Heart left ventricle (tissue), 16 donors: Measurements from ENCODE around the gene SSBP3. TPM values are rescaled to one million over a fixed set of nuclear protein-coding genes. Genes with fewer than 3 reads are reported as not detected.

ENCODE experiments used
- ATAC-seq, 4 donors: fragments of 200-7000 bp; cut with Tn5 transposase; one replicate each; pipeline ENCODE4 v1.9.1; 2020 to 2022; ENCODE audit warnings: moderate library complexity in 4 of 4, mild to moderate bottlenecking in 3 of 4, moderate number of reproducible peaks in 1 of 4
- DNase-seq, 5 donors: peaks; one replicate each; pipeline ENCODE4 v3.0.0-alpha.2; 2020
- H3K27ac ChIP-seq, 12 donors: fragments of 200-600 bp; sonication (generic) in 4 of 12; one replicate each; pipeline versions ENCODE4 v1.5.0 to v1.8.0; 2016 to 2022; ENCODE audit warnings: mild to moderate bottlenecking in 2 of 12
- H3K27me3 ChIP-seq, 9 donors: fragments of 200-600 bp; sonication (generic) in 2 of 9; one replicate each; pipeline versions ENCODE4 v1.5.1 to v1.8.0; 2016 to 2022; ENCODE audit warnings: mild to moderate bottlenecking in 3 of 9
- H3K36me3 ChIP-seq, 9 donors: fragments of 200-600 bp; sonication (generic) in 2 of 9; one replicate each; pipeline versions ENCODE4 v1.5.0 to v1.8.0; 2018 to 2022; ENCODE audit warnings: mild to moderate bottlenecking in 2 of 9
- H3K4me1 ChIP-seq, 12 donors: fragments of 200-600 bp; sonication (generic) in 4 of 12; one replicate each; pipeline versions ENCODE4 v1.5.0 to v1.8.0; 2016 to 2022; ENCODE audit warnings: mild to moderate bottlenecking in 3 of 12
- H3K4me3 ChIP-seq, 12 donors: fragments of 200-600 bp; sonication (generic) in 4 of 12; one replicate each; pipeline versions ENCODE4 v1.5.0 to v1.8.0; 2017 to 2022; ENCODE audit warnings: mild to moderate bottlenecking in 9 of 12, moderate library complexity in 4 of 12
- H3K9me3 ChIP-seq, 12 donors: fragments of 200-600 bp; sonication (generic) in 4 of 12; one replicate each; pipeline versions ENCODE4 v1.5.0 to v1.8.0; 2016 to 2022; ENCODE audit warnings: mild to moderate bottlenecking in 1 of 12
- CTCF ChIP-seq, 12 donors: fragments of 200-600 bp; sonication (generic) in 4 of 12; IDR thresholded peaks; one replicate each; pipeline versions ENCODE4 v1.5.0 to v1.8.0; 2018 to 2022; ENCODE audit warnings: antibody characterized with exemption in 12 of 12, mild to moderate bottlenecking in 5 of 12
- POLR2A ChIP-seq, 2 donors: fragments of 450-650 bp; IDR thresholded peaks; one replicate each; pipeline ENCODE4 v1.6.1; 2017; ENCODE audit warnings: antibody characterized with exemption in 2 of 2, mild to moderate bottlenecking in 2 of 2, moderate library complexity in 2 of 2
- WGBS, 4 donors: extraction: QIAGEN DNeasy Blood & Tissue Kit in 2 of 4; methylation state at CpG; one replicate each; pipeline versions ENCODE4 v1.1.5 to v1.1.7; 2013 to 2018; 5-methylcytosine and 5-hydroxymethylcytosine counted together
- intact Hi-C, 10 donors: fragments of 100-400 bp; cut with DNase I; formaldehyde crosslinking; loops; one replicate each; pipeline versions ENCODE4 v1.11.1 to v1.14.2; 2022
- polyA plus RNA-seq, 2 donors: library from polyadenylated mRNA; stranded (reverse); fragments of 200-250 nt; gene quantifications; one replicate each; pipeline ENCODE4 v1.2.3, GENCODE V29; 2013
- total RNA-seq, 9 donors: library from RNA; depleted of rRNA in 2 of 9; stranded (reverse); fragments of >200 nt in 2 of 9; fragmentation: NEBNext Ultra II Directional in 3 of 9; extraction: Animal tissue kit (Norgen Biotek cat#: 25700) in 3 of 9; gene quantifications; one replicate each; pipeline versions ENCODE4 v1.1.0 to v1.2.4, GENCODE V29; 2016 to 2023
- donor health status: ischemic (EF 13 %, LVEDD 7.1; RV severe dilation, severe dysfunction).
- donor health status: healthy with polysubstance abuse.
- donor health status: DM: no; HTN: yes; CAD: no.
- donor health status: DM: no; HTN: no; CAD: no.
- donor health status: ischemic (EF 25% LVEDD 6.9; RV normal size, moderate dysfunction).
- donor health status: ischemic (EF 25% LVEDD 5.7; RV mildly dilated, moderate dysfunction).
- donor health status: healthy.
- donor health status: DM: yes; HTN: yes; CAD: no.
- donor health status: ischemic (EF 35%, LVEDD 5.7; RV mildly dilated, moderate dysfunction).
- donor health status: nonischemic (EF 11% LVEDD 7.7; RV severe dilation, severe dysfunction).
- donor health status: DM: yes; HTN: yes; CAD: no.
- donor health status: PGD.
- donor health status: ischemic (EF 29% LVEDD 5.4; RV normal size, mild dysfunction).
- donor health status: nonischemic (EF 23%, LVEDD 6.1; RV moderate dilation, normal function).

Gene SSBP3
- total and polyA plus RNA-seq, 11 donors: 20.8 to 61.8 (median 48.1) TPM

- ATAC-seq: no peak
- H3K4me1 ChIP-seq: peaks cover 8 to 76% (median 52%) of the 10 kb centered on the region in 12 donors
- H3K27ac ChIP-seq: peak overlapping the region in 8 of 12 donors; percentile 14 to 85 (median 78)
Measured at GRCh38 chr1:54285815-54286345, 120.3 kb downstream of the SSBP3 start.

GRCh38 chr1:54284781-54285529 lies 121.2 kb downstream of the SSBP3 start:
- no peak for TF ChIP-seq CTCF (IDR thresholded peaks at IDR 0.05)
- intact Hi-C loops: no loop called here
- DNase-seq (no peak), ATAC-seq (no peak)
- peaks cover 0 to 14% (median 3%) of the 10 kb centered on the region in 9 donors for H3K36me3 ChIP-seq
- peaks cover 3 to 70% (median 43%) of the 10 kb centered on the region in 12 donors for H3K4me1 ChIP-seq
- H3K9me3 ChIP-seq: no peaks in the 10 kb centered on the region
- H3K27ac ChIP-seq: no peak overlapping the region
- no peaks in the 10 kb centered on the region for H3K27me3 ChIP-seq
- H3K4me3 ChIP-seq: no peak overlapping the region
- 88 to 91% (median 91%) methylated on average over 10 of the region's 10 CpGs for WGBS, 4 donors

More at GRCh38 chr1:54285815-54286345, 120.3 kb downstream of the SSBP3 start:
- no peak for TF ChIP-seq POLR2A (IDR thresholded peaks at IDR 0.05)
- TF ChIP-seq CTCF (IDR thresholded peaks at IDR 0.05): no peak
- 82 to 87% (median 84%) methylated on average over 5 of the region's 5 CpGs for WGBS, 4 donors
- Histone ChIP-seq H3K27me3 (no peaks in the 10 kb centered on the region), H3K4me3 (no peak overlapping the region), H3K36me3 (peaks cover 0 to 5% (median 0%) of the 10 kb centered on the region in 9 donors), H3K9me3 (no peaks in the 10 kb centered on the region)
- no peak for DNase-seq
- intact Hi-C loops: no loop called here

- Histone ChIP-seq H3K27ac (no peak overlapping the region), H3K27me3 (no peaks in the 10 kb centered on the region), H3K9me3 (no peaks in the 10 kb centered on the region), H3K4me1 (peaks cover 6 to 73% (median 46%) of the 10 kb centered on the region in 12 donors), H3K36me3 (peaks cover 0 to 19% (median 3%) of the 10 kb centered on the region in 9 donors), H3K4me3 (no peak overlapping the region)
- 75 to 86% (median 84%) methylated on average over 8 of the region's 8 CpGs for WGBS, 4 donors
- TF ChIP-seq CTCF (IDR thresholded peaks at IDR 0.05): no peak
- DNase-seq (no peak), ATAC-seq (no peak)
- intact Hi-C loops: no loop called here
Measured at GRCh38 chr1:54283635-54284385, 122.4 kb downstream of the SSBP3 start.
